Osteoblast (primary cell): ENCODE measurements around the gene CRYBB1. TPM values are rescaled to one million over a fixed set of nuclear protein-coding genes. Genes with fewer than 3 reads are reported as not detected.

ENCODE experiments used
- DNase-seq: peaks from one replicate; pipeline ENCODE4 v3.0.0; 2011; ENCODE audit warnings: low spot score, mixed read lengths; ENCODE audit not compliant: insufficient read length; ENCODE audit errors: missing footprints
- H2AFZ ChIP-seq: 2 replicates; pipeline ENCODE4 v1.6.0; 2011; ENCODE audit warnings: mild to moderate bottlenecking, low read length
- H3K27ac ChIP-seq: 2 replicates; pipeline ENCODE4 v1.5.1; 2011; ENCODE audit warnings: mild to moderate bottlenecking, low read depth, low read length, moderate library complexity
- H3K27me3 ChIP-seq: 2 replicates; pipeline ENCODE4 v1.6.0; 2012; ENCODE audit warnings: mild to moderate bottlenecking, control low read depth, inconsistent platforms, low read length, moderate library complexity; ENCODE audit not compliant: insufficient read depth
- H3K36me3 ChIP-seq: 2 replicates; pipeline ENCODE4 v1.5.1; 2011; ENCODE audit warnings: mild to moderate bottlenecking, low read length, control low read depth, moderate library complexity; ENCODE audit not compliant: insufficient read depth
- H3K4me1 ChIP-seq: 2 replicates; pipeline ENCODE4 v1.5.1; 2011; ENCODE audit warnings: mild to moderate bottlenecking, low read length, control low read depth, moderate library complexity; ENCODE audit not compliant: insufficient read depth
- H3K4me2 ChIP-seq: 2 replicates; pipeline ENCODE4 v1.6.0; 2011; ENCODE audit warnings: mild to moderate bottlenecking, low read length; ENCODE audit not compliant: insufficient read depth
- H3K4me3 ChIP-seq: fragments of 200-600 bp; sonication (generic); 3 replicates; pipeline ENCODE4 v1.5.1; 2012; ENCODE audit warnings: mild to moderate bottlenecking, low read length, inconsistent platforms; ENCODE audit not compliant: insufficient read depth
- H3K79me2 ChIP-seq: 2 replicates; pipeline ENCODE4 v1.6.0; 2012; ENCODE audit warnings: mild to moderate bottlenecking, low read length, control low read depth, inconsistent platforms; ENCODE audit not compliant: insufficient read depth
- H3K9me3 ChIP-seq: 2 replicates; pipeline ENCODE4 v1.5.1; 2011; ENCODE audit warnings: low read depth, low read length, control low read depth
- H4K20me1 ChIP-seq: 2 replicates; pipeline ENCODE4 v1.6.0; 2012; ENCODE audit warnings: mild to moderate bottlenecking, low read length, control low read depth; ENCODE audit not compliant: insufficient read depth
- total RNA-seq: library from RNA; depleted of rRNA; stranded (reverse); fragments of >200 nt; gene quantifications from 2 replicates; pipeline ENCODE4 v1.2.3, GENCODE V29; 2012
- TF ChIP-seq, protein P1 (sequence below): IDR thresholded peaks from 2 replicates; pipeline ENCODE4 v1.5.1; 2011; ENCODE audit warnings: mild to moderate bottlenecking, low read depth, low read length, moderate library complexity; ENCODE audit errors: extremely low read depth

CRYBB1 gene
- total RNA-seq, 1 donor = not detected

DNA sequence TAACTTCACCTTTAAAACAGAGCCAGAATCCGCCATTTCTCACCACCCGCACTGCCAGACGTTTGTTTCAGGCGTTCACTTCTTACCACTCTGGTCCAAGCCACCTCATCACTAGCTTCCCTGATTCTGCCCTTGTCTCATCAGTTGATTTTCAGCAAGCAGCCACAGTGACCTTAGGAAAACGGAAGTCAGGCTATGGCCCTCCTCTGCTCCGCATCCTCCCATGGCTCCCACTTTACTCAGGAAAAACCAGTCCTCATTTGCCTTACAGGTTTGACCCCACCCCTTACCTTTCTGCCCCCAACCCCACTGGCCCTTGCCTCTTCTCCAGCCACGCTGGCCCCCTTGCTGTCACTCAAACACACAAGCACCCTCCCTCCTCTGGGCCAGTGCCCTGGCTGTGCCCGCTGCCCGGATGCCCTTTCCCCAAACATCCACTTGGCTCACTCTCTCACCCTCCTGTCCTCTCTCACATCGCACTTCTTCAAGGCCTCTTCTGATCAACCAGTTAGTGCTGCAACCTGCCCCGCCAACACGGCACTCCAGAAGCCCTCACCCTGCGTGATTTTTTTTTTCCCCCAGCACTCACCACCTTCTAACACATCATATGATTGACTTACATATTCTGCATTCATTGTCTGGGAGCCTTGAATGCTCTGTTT is 46.8 kb downstream of the CRYBB1 start:
- Histone ChIP-seq H3K79me2 (peaks cover 92% of the 10 kb centered on the region), H3K4me1 (no peaks in the 10 kb centered on the region), H3K27me3 (no peaks in the 10 kb centered on the region), H3K4me3 (no peak overlapping the region), H3K27ac (no peak overlapping the region), H4K20me1 (peaks cover 83% of the 10 kb centered on the region), H2AFZ (no peak overlapping the region), H3K4me2 (no peak overlapping the region), H3K36me3 (peaks cover 22% of the 10 kb centered on the region), H3K9me3 (no peaks in the 10 kb centered on the region)
- DNase-seq = no peak
- TF ChIP-seq, protein P1, sequence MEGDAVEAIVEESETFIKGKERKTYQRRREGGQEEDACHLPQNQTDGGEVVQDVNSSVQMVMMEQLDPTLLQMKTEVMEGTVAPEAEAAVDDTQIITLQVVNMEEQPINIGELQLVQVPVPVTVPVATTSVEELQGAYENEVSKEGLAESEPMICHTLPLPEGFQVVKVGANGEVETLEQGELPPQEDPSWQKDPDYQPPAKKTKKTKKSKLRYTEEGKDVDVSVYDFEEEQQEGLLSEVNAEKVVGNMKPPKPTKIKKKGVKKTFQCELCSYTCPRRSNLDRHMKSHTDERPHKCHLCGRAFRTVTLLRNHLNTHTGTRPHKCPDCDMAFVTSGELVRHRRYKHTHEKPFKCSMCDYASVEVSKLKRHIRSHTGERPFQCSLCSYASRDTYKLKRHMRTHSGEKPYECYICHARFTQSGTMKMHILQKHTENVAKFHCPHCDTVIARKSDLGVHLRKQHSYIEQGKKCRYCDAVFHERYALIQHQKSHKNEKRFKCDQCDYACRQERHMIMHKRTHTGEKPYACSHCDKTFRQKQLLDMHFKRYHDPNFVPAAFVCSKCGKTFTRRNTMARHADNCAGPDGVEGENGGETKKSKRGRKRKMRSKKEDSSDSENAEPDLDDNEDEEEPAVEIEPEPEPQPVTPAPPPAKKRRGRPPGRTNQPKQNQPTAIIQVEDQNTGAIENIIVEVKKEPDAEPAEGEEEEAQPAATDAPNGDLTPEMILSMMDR = no peak

DNA sequence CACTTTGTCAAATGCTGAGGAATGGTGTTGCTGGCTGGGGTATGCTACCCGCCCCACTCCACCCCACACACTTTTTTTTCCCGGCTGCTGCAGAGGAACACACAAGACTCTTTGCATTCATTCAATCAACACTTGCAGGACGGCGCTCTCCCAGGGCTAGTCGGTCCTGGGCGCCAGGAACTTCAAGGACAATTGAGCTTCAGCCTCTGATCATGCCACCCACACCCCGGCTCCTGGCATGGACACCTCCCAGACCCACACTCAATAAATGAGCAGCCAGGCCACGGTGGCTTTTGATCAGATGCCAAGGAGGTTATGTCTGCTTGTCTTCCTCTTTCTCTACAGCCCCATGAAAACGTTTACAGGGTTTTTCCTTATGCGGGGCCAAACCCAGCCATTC is 47.7 kb downstream of the CRYBB1 start:
- peaks cover 93% of the 10 kb centered on the region for H3K79me2 ChIP-seq
- H3K27me3 ChIP-seq = no peaks in the 10 kb centered on the region
- H3K4me2 ChIP-seq = no peak overlapping the region
- TF ChIP-seq, protein P1 = no peak
- no peak for DNase-seq
- no peak overlapping the region for H2AFZ ChIP-seq
- H3K27ac ChIP-seq = no peak overlapping the region
- H3K4me1 ChIP-seq = no peaks in the 10 kb centered on the region
- no peak overlapping the region for H3K4me3 ChIP-seq
- H3K36me3 ChIP-seq = peaks cover 25% of the 10 kb centered on the region
- no peaks in the 10 kb centered on the region for H3K9me3 ChIP-seq
- H4K20me1 ChIP-seq = peaks cover 87% of the 10 kb centered on the region

DNA sequence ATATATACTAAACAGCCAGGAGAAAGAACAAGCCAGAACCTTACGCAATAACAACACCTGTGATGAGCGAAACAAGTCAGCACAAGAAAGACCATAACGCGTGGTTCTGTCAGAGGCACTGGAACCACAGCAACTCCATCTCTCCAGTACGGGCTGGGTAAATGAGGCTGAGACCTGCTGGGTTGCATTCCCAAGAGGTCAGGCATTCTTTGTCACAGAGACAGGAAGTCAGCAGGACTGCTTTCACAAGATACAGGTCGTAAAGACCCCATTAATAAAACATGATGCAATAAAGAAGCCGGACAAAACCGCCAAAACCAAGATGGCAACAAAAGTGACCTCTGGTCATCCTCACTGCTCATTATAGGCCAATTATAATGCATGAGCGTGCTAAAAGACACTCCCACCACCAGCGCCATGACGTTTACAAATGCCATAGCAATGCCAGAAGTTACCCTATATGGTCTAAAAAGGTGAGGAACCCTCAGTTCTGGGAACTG is 49.6 kb downstream of the CRYBB1 start:
- no peaks in the 10 kb centered on the region for H3K9me3 ChIP-seq
- H3K79me2 ChIP-seq = peaks cover 92% of the 10 kb centered on the region
- no peak overlapping the region for H2AFZ ChIP-seq
- no peaks in the 10 kb centered on the region for H3K27me3 ChIP-seq
- H3K4me3 ChIP-seq = no peak overlapping the region
- H3K4me1 ChIP-seq = no peaks in the 10 kb centered on the region
- H4K20me1 ChIP-seq = peaks cover 86% of the 10 kb centered on the region
- no peak overlapping the region for H3K27ac ChIP-seq
- TF ChIP-seq, protein P1 = no peak
- peaks cover 36% of the 10 kb centered on the region for H3K36me3 ChIP-seq
- DNase-seq = no peak
- H3K4me2 ChIP-seq = no peak overlapping the region

DNA sequence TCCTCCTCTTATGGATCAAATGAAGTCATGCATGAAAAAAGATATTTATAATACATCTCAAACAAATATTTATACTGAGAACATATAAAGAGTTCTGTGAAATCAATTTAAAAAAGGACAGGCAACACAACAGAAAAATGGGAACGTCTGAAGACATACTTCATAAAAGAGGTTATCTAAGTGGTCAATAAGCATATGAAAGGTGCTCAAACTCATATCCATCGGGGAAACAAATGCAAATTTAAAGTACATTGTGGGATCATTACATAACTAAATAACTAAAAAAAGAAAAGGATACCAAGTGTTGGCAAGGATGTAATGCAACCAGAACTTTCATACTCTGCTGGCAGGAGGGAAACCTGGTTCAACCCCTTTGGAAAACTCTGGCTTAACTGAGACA is 50.2 kb downstream of the CRYBB1 start:
- DNase-seq = no peak
- H3K9me3 ChIP-seq = no peaks in the 10 kb centered on the region
- H4K20me1 ChIP-seq = peaks cover 83% of the 10 kb centered on the region
- no peaks in the 10 kb centered on the region for H3K4me1 ChIP-seq
- H3K36me3 ChIP-seq = peaks cover 33% of the 10 kb centered on the region
- no peaks in the 10 kb centered on the region for H3K27me3 ChIP-seq
- H3K27ac ChIP-seq = no peak overlapping the region
- TF ChIP-seq, protein P1 = no peak
- H3K4me2 ChIP-seq = no peak overlapping the region
- no peak overlapping the region for H2AFZ ChIP-seq
- H3K79me2 ChIP-seq = peaks cover 92% of the 10 kb centered on the region
- H3K4me3 ChIP-seq = no peak overlapping the region
